ENCODE results near the gene LSM4.

The LSM4 gene

DNA sequence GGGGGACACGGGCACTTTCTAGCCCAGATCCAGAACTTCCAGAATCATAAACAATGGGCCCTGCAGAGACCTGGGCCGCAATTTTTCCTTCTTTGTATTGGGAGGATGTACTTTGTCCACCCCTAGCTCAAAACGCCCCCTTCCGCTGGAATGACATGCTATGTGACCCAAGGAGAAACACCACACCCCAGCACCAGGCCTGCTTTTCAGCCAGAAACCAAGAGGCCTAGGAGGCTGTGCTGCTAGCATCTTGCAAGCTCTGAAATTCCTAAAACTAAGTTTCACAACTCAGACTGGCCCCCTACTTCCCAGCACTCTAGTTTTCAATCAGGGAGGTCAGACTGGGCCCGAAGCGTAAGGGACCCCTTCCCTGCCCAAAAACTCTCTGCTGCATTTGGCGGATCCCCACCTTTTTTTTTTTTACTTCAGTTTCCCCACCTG, 538 bp downstream of the LSM4 start:
- Histone ChIP-seq H3K36me3 (ENCODE audit: control insufficient read depth in 1 of 2, insufficient read depth in 2 of 2, low read length in 2 of 2) (no peaks in the 10 kb centered on the region), H3K27ac (ENCODE audit: low read length) (peak overlapping the region; percentile 94), H3K9me3 (ENCODE audit: control insufficient read depth in 1 of 2, low read length in 2 of 2) (no peaks in the 10 kb centered on the region), H3K4me3 (ENCODE audit: low read depth in 1 of 2, low read length in 2 of 2) (peak overlapping the region; percentile 65 to 83), H3K4me1 (ENCODE audit: control insufficient read depth in 1 of 2, insufficient read depth in 2 of 2, low read length in 2 of 2) (peaks cover 20 to 26% of the 10 kb centered on the region in 2 donors), H3K27me3 (ENCODE audit: low read depth, low read length) (no peaks in the 10 kb centered on the region)

DNA sequence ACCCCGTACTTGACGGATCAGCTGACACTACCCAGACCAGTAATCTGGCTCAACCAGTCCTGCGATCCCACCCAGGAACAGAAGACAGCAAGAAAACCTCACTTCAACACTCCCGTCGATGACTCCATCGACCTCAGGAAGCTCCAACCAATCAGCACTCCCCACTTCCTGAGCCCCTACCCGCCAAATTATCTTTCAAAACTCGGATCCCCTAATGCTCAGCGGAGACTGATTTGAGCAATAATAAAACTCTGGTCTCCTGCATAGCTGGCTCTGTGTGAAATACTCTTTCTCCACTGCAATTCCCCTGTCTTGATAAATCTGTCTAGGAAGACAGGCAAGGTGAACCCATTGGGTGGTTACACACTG, 1.2 kb downstream of the LSM4 start:
- no peaks in the 10 kb centered on the region for H3K36me3 ChIP-seq (ENCODE audit: control insufficient read depth in 1 of 2, insufficient read depth in 2 of 2, low read length in 2 of 2)
- peaks cover 20 to 26% of the 10 kb centered on the region in 2 donors for H3K4me1 ChIP-seq (ENCODE audit: control insufficient read depth in 1 of 2, insufficient read depth in 2 of 2, low read length in 2 of 2)
- H3K27me3 ChIP-seq (ENCODE audit: low read depth, low read length): no peaks in the 10 kb centered on the region
- peak overlapping the region; percentile 65 to 83 for H3K4me3 ChIP-seq (ENCODE audit: low read depth in 1 of 2, low read length in 2 of 2)
- no peaks in the 10 kb centered on the region for H3K9me3 ChIP-seq (ENCODE audit: control insufficient read depth in 1 of 2, low read length in 2 of 2)
- H3K27ac ChIP-seq (ENCODE audit: low read length): peak overlapping the region; percentile 94

DNA sequence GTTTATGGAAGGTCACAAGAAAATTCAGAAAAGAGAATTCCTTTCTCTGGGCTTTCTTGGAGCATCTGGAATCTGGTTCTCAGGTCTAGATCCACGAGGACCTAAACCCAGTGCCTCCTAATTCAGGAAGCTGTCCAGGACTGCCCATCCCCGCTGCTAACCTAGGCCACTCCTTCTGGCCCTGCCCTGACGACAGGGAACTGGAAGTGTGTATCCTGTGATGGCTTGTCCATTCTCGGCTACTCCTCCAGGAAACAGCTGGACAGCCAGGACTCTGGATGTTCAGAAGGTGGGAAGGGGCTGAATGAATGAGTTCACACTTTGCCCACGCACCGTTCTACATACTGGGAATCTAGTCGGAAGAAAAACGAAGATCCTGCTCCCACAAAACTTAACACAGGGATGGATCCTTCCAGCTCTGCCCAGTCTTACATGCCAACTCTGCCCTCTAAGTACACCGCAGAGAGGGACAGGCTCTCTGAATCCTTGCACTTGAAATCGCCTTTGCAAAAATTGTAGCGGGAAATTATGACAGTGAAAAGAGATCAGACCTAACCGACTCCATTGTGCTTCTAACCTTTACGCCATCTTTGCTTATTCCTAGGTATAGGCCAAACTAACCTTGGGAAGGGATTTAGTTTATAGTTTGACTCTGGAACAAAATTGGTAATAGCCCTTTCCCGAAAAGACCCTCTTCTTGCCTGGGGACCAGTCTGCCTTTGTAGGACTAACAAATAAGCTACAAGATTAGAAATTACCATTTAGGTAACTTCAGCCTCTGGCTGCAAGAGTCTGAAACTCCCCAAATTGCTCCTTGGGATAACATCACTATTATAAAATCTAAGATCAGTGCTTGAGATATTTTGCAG, 1.8 kb downstream of the LSM4 start:
- peak overlapping the region; percentile 94 for H3K27ac ChIP-seq (ENCODE audit: low read length)
- H3K27me3 ChIP-seq (ENCODE audit: low read depth, low read length): no peaks in the 10 kb centered on the region
- no peaks in the 10 kb centered on the region for H3K36me3 ChIP-seq (ENCODE audit: control insufficient read depth in 1 of 2, insufficient read depth in 2 of 2, low read length in 2 of 2)
- H3K9me3 ChIP-seq (ENCODE audit: control insufficient read depth in 1 of 2, low read length in 2 of 2): no peaks in the 10 kb centered on the region
- peaks cover 20 to 26% of the 10 kb centered on the region in 2 donors for H3K4me1 ChIP-seq (ENCODE audit: control insufficient read depth in 1 of 2, insufficient read depth in 2 of 2, low read length in 2 of 2)
- no peak overlapping the region for H3K4me3 ChIP-seq (ENCODE audit: low read depth in 1 of 2, low read length in 2 of 2)

DNA sequence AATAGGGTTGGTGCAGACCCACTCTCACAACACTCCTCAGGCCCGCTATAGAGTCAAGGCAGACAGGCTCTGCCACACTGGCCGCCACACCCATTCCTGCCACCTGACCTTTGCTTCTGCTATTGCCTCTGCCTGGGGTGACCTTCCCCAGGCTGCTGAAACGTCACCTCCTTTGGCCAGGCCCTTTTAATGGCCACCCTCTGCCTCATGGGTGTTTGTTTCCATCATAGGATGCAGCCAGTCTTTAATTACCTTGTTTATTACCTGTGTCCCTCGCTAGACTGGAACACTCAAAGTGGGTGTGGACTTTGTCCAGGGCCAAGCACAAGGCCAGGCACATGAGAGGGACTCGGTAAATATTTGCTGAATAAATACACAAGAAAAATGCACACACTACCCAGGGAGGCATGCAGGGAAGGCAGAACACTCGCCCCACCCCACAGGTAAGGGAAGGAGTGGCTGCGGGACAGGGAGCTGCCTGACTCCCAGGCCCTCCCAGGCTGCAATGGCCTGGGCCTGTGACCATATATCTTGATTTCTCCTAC, 3.2 kb downstream of the LSM4 start:
- Histone ChIP-seq H3K9me3 (ENCODE audit: control insufficient read depth in 1 of 2, low read length in 2 of 2) (no peaks in the 10 kb centered on the region), H3K27me3 (ENCODE audit: low read depth, low read length) (no peaks in the 10 kb centered on the region), H3K36me3 (ENCODE audit: control insufficient read depth in 1 of 2, insufficient read depth in 2 of 2, low read length in 2 of 2) (no peaks in the 10 kb centered on the region), H3K4me3 (ENCODE audit: low read depth in 1 of 2, low read length in 2 of 2) (no peak overlapping the region), H3K4me1 (ENCODE audit: control insufficient read depth in 1 of 2, insufficient read depth in 2 of 2, low read length in 2 of 2) (peaks cover 20 to 26% of the 10 kb centered on the region in 2 donors), H3K27ac (ENCODE audit: low read length) (peak overlapping the region; percentile 58)

DNA sequence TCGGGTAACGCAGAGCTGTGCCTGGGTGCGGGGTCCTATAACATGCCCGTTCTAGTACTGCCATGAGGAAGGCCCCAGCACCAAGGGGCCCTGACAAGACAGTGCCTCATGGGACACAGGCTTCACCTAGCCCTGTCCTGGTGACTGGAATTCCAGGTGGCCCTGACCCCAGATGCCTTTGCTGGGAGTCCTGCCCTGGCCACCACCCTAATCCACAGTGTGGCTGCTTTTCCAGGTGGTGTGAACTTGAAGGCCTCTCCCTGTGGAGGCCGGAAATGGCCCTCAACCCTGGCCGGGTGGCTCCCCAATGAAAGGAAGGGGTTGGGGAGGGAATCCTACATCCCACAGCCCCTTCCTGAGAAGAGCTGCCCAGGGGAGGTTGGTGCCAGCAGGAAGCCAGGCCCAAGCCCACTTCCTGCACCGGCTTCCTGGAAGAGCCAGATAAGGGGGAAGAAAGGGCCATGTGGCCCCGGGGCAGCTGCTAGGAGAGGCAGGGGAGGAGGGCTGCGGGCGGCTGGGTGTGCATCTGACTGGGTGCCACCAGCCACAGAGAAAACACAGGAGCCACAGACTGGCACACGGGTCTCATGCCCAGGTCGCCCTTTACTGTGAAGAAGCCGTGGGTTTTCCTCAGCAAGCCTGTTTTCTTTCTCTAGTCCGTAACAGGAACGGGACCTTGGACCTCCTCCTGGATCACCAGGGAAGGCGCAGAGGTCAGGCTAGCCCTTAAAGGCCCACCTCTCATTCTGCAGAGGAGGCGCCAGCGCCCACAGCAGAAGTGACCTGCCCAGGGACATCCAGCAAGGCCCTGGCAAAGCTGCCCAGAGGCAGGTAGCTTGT, 4.7 kb downstream of the LSM4 start:
- no peaks in the 10 kb centered on the region for H3K9me3 ChIP-seq (ENCODE audit: control insufficient read depth in 1 of 2, low read length in 2 of 2)
- no peak overlapping the region for H3K4me3 ChIP-seq (ENCODE audit: low read depth in 1 of 2, low read length in 2 of 2)
- no peaks in the 10 kb centered on the region for H3K27me3 ChIP-seq (ENCODE audit: low read depth, low read length)
- peaks cover 14 to 19% of the 10 kb centered on the region in 2 donors for H3K4me1 ChIP-seq (ENCODE audit: control insufficient read depth in 1 of 2, insufficient read depth in 2 of 2, low read length in 2 of 2)
- peaks cover 0 to 4% of the 10 kb centered on the region in 2 donors for H3K36me3 ChIP-seq (ENCODE audit: control insufficient read depth in 1 of 2, insufficient read depth in 2 of 2, low read length in 2 of 2)
- peak overlapping the region; percentile 69 for H3K27ac ChIP-seq (ENCODE audit: low read length)

DNA sequence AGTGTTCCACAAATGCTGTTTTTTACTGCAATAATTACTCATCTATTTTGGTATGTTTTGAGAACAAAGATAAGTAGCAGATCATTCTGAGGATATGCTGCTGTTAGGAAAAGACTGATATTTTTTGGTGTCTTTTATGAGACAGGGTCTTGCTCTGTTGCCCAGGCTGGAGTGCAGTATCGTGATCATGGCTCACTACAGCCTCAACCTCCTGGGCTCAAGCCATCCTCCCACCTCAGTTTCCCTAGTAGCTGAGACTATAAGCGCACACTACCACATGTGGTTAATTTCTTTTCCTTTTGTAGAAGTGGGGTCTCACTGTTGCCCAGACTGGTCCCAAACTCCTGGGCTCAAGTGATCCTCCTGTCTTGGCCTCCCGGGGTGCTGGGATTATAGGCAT, 9.5 kb downstream of the LSM4 start:
- no peak overlapping the region for H3K4me3 ChIP-seq (ENCODE audit: low read depth in 1 of 2, low read length in 2 of 2)
- H3K9me3 ChIP-seq (ENCODE audit: control insufficient read depth in 1 of 2, low read length in 2 of 2): no peaks in the 10 kb centered on the region
- H3K27me3 ChIP-seq (ENCODE audit: low read depth, low read length): no peaks in the 10 kb centered on the region
- peaks cover 0 to 6% of the 10 kb centered on the region in 2 donors for H3K4me1 ChIP-seq (ENCODE audit: control insufficient read depth in 1 of 2, insufficient read depth in 2 of 2, low read length in 2 of 2)
- H3K36me3 ChIP-seq (ENCODE audit: control insufficient read depth in 1 of 2, insufficient read depth in 2 of 2, low read length in 2 of 2): peaks cover 5 to 29% of the 10 kb centered on the region in 2 donors
- H3K27ac ChIP-seq (ENCODE audit: low read length): no peak overlapping the region

DNA sequence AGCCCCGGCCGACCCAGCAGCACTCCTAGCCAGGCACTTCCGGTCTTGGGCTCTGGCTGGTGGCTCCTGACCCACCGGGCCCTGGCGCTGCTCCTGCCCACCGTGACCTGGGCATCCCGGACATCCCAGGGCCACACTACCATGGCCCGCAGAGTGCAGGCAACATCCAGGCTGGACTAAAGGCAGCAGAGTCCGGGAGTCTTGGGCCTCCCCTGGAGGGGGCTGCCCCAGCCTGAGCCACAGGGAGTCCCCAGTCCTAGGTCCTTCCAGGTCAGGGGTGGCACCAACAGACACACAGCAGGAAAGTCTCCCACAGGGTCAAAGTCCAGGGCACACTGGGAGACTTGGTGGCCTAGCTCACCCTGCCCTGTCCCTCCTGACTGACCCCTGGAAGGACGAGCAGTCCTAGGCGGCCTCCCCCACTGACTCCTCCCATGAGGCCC, 10.8 kb downstream of the LSM4 start:
- H3K36me3 ChIP-seq (ENCODE audit: control insufficient read depth in 1 of 2, insufficient read depth in 2 of 2, low read length in 2 of 2): peaks cover 5 to 34% of the 10 kb centered on the region in 2 donors
- H3K9me3 ChIP-seq (ENCODE audit: control insufficient read depth in 1 of 2, low read length in 2 of 2): no peaks in the 10 kb centered on the region
- no peaks in the 10 kb centered on the region for H3K4me1 ChIP-seq (ENCODE audit: control insufficient read depth in 1 of 2, insufficient read depth in 2 of 2, low read length in 2 of 2)
- peak overlapping the region; percentile 23 for H3K27ac ChIP-seq (ENCODE audit: low read length)
- H3K4me3 ChIP-seq (ENCODE audit: low read depth in 1 of 2, low read length in 2 of 2): no peak overlapping the region
- no peaks in the 10 kb centered on the region for H3K27me3 ChIP-seq (ENCODE audit: low read depth, low read length)

DNA sequence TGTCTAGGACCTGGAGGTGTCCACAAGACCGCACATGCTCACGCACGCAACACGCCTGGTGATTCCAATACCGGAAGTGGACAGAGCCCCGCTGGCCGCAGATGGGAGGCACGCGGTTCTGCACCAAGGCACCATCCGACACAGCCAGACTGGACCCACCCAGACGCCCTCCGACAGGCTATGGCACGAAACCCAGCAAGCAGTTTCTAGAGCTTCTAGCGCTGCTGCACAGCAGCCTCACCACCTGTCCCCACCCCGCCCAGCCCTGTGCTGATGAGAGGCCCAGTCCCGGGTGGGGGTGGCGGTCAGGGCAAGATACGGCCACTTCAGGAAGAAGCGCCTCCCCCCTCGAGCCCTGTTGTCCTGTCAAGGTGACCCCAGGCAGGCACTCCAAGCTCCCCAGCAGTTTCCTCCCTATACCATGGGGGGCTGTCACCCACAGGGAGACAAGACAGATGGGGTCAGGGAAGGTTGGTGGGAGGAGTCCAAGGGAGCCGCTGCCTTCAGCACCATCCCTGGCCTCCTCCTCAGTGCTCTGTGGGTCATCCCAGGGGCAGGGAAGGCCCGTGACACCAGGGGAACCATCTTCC, 11.3 kb downstream of the LSM4 start:
- no peaks in the 10 kb centered on the region for H3K27me3 ChIP-seq (ENCODE audit: low read depth, low read length)
- H3K36me3 ChIP-seq (ENCODE audit: control insufficient read depth in 1 of 2, insufficient read depth in 2 of 2, low read length in 2 of 2): peaks cover 5 to 39% of the 10 kb centered on the region in 2 donors
- no peak overlapping the region for H3K4me3 ChIP-seq (ENCODE audit: low read depth in 1 of 2, low read length in 2 of 2)
- H3K27ac ChIP-seq (ENCODE audit: low read length): peak overlapping the region; percentile 23
- no peaks in the 10 kb centered on the region for H3K9me3 ChIP-seq (ENCODE audit: control insufficient read depth in 1 of 2, low read length in 2 of 2)
- H3K4me1 ChIP-seq (ENCODE audit: control insufficient read depth in 1 of 2, insufficient read depth in 2 of 2, low read length in 2 of 2): peaks cover 0 to 4% of the 10 kb centered on the region in 2 donors

DNA sequence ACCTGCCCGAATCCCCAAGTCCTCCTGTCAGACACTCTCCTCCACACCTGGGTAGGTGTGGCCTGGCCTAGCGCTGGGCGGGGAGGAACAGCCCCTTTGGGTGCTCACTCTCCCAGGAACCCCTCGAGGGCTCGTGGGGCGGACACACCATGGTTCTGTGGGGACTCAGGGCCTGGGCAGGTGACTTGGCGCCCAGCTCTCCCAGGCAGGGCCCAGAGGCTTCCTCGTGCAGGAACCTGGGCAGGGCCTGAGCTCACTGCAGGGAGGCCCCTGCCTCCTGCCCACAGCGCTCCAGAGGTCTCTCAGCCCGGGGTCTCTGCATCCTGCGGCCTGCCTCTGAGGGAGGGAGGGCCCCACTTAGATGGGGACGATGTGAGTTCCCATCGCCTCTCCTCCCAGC, 11.9 kb downstream of the LSM4 start:
- H3K27ac ChIP-seq (ENCODE audit: low read length): peak overlapping the region; percentile 23
- H3K36me3 ChIP-seq (ENCODE audit: control insufficient read depth in 1 of 2, insufficient read depth in 2 of 2, low read length in 2 of 2): peaks cover 5 to 40% of the 10 kb centered on the region in 2 donors

DNA sequence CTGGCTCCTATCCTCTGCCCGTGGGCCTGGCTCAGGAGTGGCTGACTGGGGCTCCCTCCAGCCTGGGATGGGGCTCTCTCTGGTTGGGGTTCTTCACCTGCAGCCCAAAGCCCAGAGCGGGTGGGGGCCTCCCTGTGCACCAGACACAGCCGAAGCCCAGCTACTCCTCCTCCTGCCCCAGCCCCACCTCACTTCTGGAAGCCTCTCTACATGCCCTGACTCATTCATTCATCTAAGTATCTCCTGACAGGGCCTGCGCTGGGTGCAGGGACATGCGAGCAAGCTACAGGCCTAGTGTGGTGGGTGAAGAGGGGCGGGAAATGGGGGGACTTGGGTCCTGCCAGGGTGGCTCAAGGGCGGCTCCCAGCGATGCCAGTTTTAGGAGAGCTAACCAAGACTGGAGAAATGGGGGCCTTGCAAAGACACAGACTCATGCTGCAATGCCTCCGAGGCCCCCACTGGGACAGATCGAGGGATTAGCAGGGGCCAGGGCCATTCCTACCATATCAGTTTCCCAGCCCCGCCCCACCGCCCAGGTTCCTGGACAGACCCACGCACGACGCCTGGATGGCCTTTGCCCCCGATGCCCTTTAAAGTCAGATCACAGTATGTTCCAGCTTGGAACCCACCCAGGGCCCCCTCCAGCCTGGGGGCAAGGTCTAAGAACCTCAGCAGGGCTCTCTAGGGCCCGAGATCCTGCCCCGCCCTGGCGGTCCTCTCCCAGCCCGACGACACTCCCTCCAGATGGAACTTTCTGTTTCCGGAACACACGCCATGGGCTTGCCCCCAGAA, 12.6 kb downstream of the LSM4 start:
- no peaks in the 10 kb centered on the region for H3K27me3 ChIP-seq (ENCODE audit: low read depth, low read length)
- H3K4me1 ChIP-seq (ENCODE audit: control insufficient read depth in 1 of 2, insufficient read depth in 2 of 2, low read length in 2 of 2): peaks cover 0 to 17% of the 10 kb centered on the region in 2 donors
- peaks cover 5 to 40% of the 10 kb centered on the region in 2 donors for H3K36me3 ChIP-seq (ENCODE audit: control insufficient read depth in 1 of 2, insufficient read depth in 2 of 2, low read length in 2 of 2)
- peak overlapping the region; percentile 23 for H3K27ac ChIP-seq (ENCODE audit: low read length)
- no peak overlapping the region for H3K4me3 ChIP-seq (ENCODE audit: low read depth in 1 of 2, low read length in 2 of 2)
- H3K9me3 ChIP-seq (ENCODE audit: control insufficient read depth in 1 of 2, low read length in 2 of 2): no peaks in the 10 kb centered on the region

More for the DNA sequence above, 11.9 kb downstream of the LSM4 start:
- H3K4me3 ChIP-seq (ENCODE audit: low read depth in 1 of 2, low read length in 2 of 2): no peak overlapping the region
- no peaks in the 10 kb centered on the region for H3K9me3 ChIP-seq (ENCODE audit: control insufficient read depth in 1 of 2, low read length in 2 of 2)
- no peaks in the 10 kb centered on the region for H3K27me3 ChIP-seq (ENCODE audit: low read depth, low read length)
- peaks cover 0 to 10% of the 10 kb centered on the region in 2 donors for H3K4me1 ChIP-seq (ENCODE audit: control insufficient read depth in 1 of 2, insufficient read depth in 2 of 2, low read length in 2 of 2)

Data from muscle layer of duodenum (tissue), 2 donors.